ENCODE data around the gene ULK2. TPM values are rescaled to one million over a fixed set of nuclear protein-coding genes. Genes with fewer than 3 reads are reported as not detected.
"Not testable (repeated sequence)": the region's sequence is repeated elsewhere in the genome, so short reads cannot be mapped to it uniquely, and the experiment has no call there.

Gene ULK2
- total RNA-seq, 1 experiment from 2014 or later: 1.5 TPM

- DNase-seq (ENCODE audit: low spot score): no peak
These were observed 99.5 kb downstream of the ULK2 start for GRCh38 chr17:19768046-19768782.

DNA sequence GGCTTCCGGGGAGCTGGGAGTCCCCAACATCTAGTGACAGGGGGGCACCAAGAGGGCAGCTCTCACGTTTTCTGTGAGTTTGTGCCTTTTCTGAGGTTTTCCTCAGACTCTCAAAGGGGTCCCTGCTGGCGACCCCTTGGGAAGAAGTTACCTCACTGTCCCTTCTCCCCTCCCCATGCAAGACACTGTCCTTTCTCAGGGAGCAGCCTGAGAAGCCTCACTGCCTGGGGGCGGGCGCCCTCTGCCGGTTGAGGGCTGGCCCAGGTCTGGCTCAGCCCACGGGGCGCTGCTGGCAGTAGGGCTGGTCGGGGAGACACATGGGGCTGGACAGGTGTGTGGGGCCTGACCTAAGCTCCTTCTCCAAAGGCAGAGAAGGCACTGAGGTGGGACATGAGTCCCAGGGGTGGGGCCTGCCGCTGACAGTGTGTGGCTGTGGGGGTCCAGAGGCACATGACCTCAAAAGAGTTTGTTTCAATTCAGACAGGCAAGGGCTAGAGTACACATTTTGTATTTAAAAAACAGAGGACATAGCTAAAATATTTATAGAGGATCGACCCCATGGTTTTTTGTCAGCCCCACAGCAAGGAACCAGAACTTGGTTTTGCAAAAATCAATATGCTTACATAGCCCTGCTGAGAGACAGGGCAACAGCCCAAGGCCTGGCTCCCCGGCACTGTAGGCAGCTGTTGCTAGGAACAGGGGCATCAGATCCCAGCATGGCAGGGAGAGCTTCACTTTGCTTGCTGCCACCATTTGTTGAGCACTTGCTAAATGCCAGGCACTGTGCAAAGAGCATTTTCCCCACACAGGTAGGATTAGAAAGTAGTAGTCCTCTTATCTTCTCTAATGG, 101.1 kb downstream of the ULK2 start:
- peak; percentile 73 for DNase-seq (ENCODE audit: low spot score)

- DNase-seq (ENCODE audit: low spot score): no peak
These were observed 101.7 kb downstream of the ULK2 start for GRCh38 chr17:19766016-19766415.

DNA sequence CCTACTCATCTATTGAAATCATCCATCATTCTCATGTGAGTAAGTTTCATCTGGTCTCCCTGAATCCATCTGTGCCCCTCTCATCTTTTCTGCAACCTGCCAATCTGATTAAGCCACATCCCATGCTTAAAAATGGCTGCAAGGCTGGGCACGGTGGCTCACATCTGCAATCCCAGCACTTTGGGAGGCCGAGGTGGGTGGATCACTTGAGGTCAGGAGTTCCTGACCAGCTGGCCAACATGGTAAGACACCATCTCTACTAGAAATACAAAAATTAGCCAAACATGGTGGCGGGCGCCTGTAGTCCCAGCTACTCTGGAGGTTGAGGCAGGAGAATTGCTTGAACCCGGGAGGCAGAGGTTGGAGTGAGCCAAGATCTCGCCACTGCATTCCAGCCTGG, 103.7 kb downstream of the ULK2 start:
- DNase-seq (ENCODE audit: low spot score): not testable (repeated sequence)

GRCh38 chr17:19763416-19763815, 104.3 kb downstream of the ULK2 start:
- no peak for DNase-seq (ENCODE audit: low spot score)

DNA sequence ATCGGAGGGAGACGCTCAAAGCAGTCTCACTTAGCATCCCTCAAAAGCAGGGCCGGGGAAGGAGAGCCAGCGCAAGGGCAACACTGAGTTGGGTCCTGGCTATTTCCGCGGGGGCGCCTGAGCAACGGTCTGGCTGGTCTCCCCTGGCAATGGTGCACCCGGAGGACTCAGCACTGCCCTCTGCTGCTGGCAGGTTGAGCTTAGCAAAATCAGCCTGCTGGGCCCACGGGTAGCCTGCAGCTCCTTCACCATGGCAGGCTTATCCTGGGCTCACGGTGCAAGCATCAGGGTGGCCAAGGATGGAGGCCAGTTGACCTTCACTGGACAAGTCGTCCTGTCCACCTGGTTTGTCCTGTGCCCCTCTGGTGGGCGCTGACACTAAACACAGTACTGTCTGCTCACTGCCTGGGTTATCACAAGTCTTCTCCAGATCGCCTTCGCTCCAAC, 105.2 kb downstream of the ULK2 start:
- DNase-seq (ENCODE audit: low spot score): peak; percentile 55

- DNase-seq (ENCODE audit: low spot score): no peak
These were observed 107.0 kb downstream of the ULK2 start for GRCh38 chr17:19760746-19761145.

DNA sequence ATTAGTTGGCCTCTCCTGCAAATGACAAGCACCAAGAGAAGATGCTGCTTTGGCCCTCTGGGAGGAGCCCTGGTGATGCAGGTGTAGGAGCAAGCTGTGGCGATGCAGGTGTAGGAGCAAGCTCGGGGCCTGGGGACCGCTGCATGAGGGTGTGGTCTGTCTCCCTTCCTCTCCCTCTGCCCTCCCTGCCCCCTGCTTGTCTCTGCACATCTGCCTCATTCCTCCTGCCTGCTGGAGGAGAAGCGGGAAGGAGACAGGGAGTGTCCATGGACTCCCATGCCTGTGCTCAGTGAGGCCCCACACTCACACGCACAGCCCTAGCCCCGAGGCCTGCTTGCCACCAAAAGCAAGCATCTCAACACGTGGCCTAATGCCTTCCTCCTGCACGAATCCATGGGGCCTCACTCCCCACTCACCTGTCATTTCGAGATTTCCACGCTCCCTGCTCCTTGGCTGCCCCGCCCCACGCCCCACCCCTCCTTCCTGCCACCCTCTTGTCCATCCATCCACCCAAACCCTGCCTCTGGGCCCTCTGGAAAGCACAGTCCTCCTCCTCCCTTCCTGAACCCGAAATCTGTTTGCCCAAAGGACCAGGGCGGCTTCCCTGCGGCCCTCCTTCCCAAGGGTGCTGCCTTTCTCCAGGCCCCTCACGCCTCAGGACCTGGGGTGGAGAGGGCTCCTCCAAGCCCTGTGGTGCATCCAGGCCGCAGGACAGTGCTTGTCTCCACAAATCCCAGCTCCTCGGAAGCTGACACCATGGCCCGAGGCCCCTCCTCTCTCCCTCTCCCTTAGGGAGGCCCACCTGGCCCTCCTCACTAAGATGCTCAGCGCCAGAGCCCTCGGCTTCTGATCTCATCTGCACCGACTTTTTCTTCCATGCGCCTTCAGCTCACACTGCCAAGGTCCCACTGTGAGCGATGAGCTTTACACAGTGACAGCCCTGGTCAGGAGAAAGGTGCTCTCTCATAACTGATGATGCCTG, 107.9 kb downstream of the ULK2 start:
- DNase-seq (ENCODE audit: low spot score): no peak

GRCh38 chr17:19757536-19758180, 110.1 kb downstream of the ULK2 start:
- DNase-seq (ENCODE audit: low spot score): no peak

DNA sequence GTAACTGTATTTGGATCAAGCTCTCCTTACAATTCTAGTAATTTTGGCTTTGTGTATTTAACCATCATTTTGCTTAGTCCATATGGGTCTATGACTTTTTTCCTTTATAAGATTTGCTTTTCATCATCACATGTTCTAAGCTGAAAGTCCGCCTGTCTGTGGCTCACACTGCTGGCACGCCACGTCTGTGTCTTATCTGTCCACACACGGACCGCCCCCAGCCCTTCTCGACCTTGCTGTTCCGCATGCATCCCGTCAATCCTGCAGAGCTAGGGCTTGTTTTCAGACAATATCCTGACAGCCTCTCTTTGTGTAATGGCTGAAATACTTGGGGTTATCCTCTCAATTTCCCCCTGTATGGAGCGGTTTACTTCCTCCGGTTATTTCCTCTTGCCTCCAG, 111.2 kb downstream of the ULK2 start:
- DNase-seq (ENCODE audit: low spot score): no peak

- DNase-seq (ENCODE audit: low spot score): no peak
These were observed 111.8 kb downstream of the ULK2 start for GRCh38 chr17:19755821-19756510.

- no peak for DNase-seq (ENCODE audit: low spot score)
These were observed 112.3 kb downstream of the ULK2 start for GRCh38 chr17:19755392-19755791.

GRCh38 chr17:19753661-19754463, 113.9 kb downstream of the ULK2 start:
- peak; percentile 84 for DNase-seq (ENCODE audit: low spot score)

GRCh38 chr17:19753051-19753509, 114.7 kb downstream of the ULK2 start:
- peak; percentile 80 for DNase-seq (ENCODE audit: low spot score)

DNA sequence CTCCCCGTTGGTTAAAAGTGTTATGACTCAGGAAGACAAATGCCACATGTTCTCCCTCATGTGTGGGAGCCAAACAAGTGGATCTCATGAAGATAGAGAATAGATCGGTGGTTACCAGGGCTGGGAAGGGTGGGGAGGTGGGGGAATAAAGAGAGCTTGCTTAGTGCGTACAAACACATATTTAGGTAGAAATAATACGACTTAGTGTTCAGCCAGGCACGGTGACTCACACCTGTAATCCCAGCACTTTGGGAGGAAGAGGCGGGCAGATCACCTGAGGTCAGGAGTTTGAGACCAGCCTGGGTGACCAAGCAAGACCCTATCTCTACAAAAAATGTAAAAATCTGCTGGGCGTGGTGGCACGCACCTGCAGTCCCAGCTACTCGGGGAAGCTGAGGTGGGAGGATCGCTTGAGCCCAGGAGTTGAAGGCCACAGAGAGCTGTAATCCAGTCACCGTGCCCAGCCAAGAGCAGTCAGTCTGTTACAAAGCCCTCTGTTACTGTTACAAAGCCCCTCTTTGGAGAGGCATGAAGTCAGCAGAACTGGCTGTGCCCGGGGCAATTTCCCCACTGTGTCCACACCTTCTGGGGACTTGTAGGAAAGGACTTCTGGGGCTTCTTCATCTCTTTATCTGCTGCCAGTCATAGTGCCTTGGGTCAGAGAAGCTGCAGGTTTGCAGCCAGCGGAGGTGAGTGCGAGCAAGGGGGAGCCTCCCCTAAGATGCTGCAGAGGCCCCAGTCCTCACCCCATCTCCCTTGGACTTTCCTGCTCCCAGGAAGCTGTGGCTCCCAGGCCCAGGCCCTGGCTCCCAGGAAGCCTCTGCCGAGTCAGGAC, 115.3 kb downstream of the ULK2 start:
- no peak for DNase-seq (ENCODE audit: low spot score)

GRCh38 chr17:19750835-19751234, 116.9 kb downstream of the ULK2 start:
- no peak for DNase-seq (ENCODE audit: low spot score)

DNA sequence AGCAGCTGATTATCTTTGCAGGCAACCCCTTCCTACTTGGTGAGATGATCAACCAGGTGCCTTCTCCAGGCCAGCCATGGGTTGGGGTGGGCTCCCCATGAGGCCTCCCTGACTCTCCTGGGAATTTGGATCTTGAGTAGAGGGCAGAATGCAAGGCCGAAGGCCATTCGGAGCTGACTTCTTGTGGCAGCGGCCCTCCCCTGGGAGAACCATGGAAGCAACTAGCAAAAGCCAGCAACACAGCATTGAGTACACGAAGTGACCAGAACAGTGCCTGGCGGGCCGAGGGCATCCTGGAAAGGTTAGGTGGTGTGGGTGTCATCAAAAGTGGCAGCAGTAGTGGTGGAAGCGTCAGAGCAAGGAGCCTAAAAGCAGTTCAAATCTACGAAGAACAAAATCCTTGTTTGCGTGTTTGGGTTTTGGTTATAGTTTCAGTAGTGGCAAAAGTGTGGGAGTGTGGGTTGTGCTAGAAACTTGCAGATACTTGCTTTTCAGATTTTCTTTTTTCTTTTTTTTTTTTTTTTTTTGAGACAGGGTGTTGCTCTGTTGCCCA, 117.6 kb downstream of the ULK2 start:
- DNase-seq (ENCODE audit: low spot score): no peak

DNA sequence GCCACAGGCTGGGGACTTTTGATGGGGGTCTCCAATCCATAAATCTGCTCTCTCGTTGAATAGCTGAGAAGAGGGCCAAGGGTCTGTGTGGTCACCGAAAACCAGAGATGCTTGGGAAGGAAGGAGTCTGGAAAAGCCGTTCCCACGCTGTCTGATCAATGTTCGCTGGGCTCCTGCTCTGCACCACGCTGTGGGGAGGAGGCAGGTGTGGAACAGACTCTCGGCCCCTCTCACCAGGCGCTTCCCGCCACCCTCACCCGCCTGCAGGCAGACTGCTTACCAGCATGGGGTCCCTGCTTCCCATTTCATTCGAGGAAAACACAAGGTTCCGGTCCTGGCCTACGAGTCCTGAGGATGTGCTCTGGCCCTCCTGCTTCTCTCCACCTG, 118.9 kb downstream of the ULK2 start:
- no peak for DNase-seq (ENCODE audit: low spot score)

Data from HT-29 (cell line).